Measurements from ENCODE around the gene OR4D1.

GRCh38 chr17:58110012-58110411 is 38.2 kb upstream of the OR4D1 start:
- no peak for TF ChIP-seq POLR2A (IDR thresholded peaks at IDR 0.05; ENCODE audit: low read length)
- TF ChIP-seq GATA1 (IDR thresholded peaks at IDR 0.05; ENCODE audit: low read depth, low read length) = no peak

Data from erythroblast (primary cell).